ENCODE results near the gene CRABP2.

Gene CRABP2

GRCh38 chr1:156747742-156748669 lies 42.6 kb upstream of the CRABP2 start:
- no peak for DNase-seq

DNA sequence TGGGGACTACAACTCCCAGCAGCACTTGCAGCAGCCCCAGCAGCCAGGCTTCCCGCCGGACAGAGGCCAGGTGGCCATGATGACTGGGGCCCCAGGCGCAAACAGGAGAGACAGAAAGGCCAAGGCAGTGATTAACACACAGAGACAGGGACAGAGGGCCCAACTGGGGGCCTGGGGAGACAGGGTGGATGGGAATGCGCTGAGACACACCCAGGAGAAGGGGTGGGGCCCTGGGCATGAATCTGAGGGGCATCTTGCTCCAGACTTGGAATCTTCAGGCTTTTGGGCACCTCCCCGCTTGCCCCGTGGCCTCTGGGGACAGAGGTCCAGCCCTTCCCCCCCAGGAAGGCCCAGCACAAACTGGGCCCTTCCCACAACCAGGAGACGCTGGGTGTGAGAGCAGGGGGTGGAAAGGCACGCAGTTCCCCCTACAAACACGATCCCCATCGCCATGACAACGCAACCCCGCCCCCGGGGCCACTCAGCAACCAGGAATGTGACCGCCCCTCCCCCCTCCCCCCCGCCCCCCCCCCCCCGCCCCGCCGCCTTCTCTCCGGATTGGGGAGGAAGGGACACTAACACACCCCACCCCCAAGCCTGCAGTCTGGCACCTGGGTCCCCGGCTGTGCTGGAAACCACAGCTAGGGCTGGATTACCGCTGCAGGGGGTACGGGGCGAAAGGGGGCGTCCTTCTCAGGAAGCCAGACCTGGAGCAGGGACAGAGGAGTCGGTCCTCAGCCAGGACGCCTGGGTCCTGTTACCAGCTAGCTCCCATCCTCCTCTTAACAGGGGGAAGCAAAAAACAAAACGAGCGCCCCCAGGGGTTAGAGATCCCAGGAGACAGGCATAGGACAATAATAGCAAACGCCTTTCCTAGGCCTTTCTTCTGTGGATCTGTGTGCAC lies 41.6 kb upstream of the CRABP2 start:
- Histone ChIP-seq H2AFZ (ENCODE audit: low read length) (no peak overlapping the region), H3K9ac (ENCODE audit: low read length) (peak overlapping the region; percentile 88), H3K27me3 (replicated peaks; ENCODE audit: insufficient read depth, low read length) (no peaks in the 10 kb centered on the region), H4K20me1 (ENCODE audit: insufficient read depth, low read length) (no peaks in the 10 kb centered on the region), H3K27ac (ENCODE audit: low read length) (peak overlapping the region; percentile 73; the same call in 1 of the 2 replicates), H3F3A (ENCODE audit: insufficient read depth, low read length) (peaks cover 64% of the 10 kb centered on the region), H3K79me2 (ENCODE audit: low read length) (peaks cover 84% of the 10 kb centered on the region), H3K9me3 (replicated peaks; ENCODE audit: insufficient read depth, low read length) (no peaks in the 10 kb centered on the region), H3K4me3 (ENCODE audit: low read length) (peak overlapping the region; percentile 86), H3K4me2 (ENCODE audit: low read depth, low read length) (peak overlapping the region; percentile 81), H3K4me1 (ENCODE audit: low read length) (peaks cover 48% of the 10 kb centered on the region), H3K9me2 (replicated peaks; ENCODE audit: insufficient read depth, low read length) (no peaks in the 10 kb centered on the region), H3K36me3 (replicated peaks; ENCODE audit: insufficient read depth, low read length) (no peaks in the 10 kb centered on the region)
- peak; percentile 25; the same call in 1 of the 2 replicates for TF ChIP-seq CTCF (IDR thresholded peaks at IDR 0.05; ENCODE audit: low read length)
- no peak for TF ChIP-seq EZH2 (optimal IDR thresholded peaks at IDR 0.05; ENCODE audit: low read depth, low read length)
- no peak for DNase-seq

More at GRCh38 chr1:156747742-156748669, 42.6 kb upstream of the CRABP2 start:
- no peak overlapping the region for H2AFZ ChIP-seq (ENCODE audit: low read length)
- H3K27me3 ChIP-seq (replicated peaks; ENCODE audit: insufficient read depth, low read length) = no peaks in the 10 kb centered on the region
- peaks cover 42% of the 10 kb centered on the region for H3K4me1 ChIP-seq (ENCODE audit: low read length)
- peak overlapping the region; percentile 73 for H3K27ac ChIP-seq (ENCODE audit: low read length)
- H3K9me2 ChIP-seq (replicated peaks; ENCODE audit: insufficient read depth, low read length) = no peaks in the 10 kb centered on the region
- peaks cover 93% of the 10 kb centered on the region for H3K79me2 ChIP-seq (ENCODE audit: low read length)
- peak overlapping the region; percentile 88 for H3K9ac ChIP-seq (ENCODE audit: low read length)
- H3F3A ChIP-seq (ENCODE audit: insufficient read depth, low read length) = peaks cover 53% of the 10 kb centered on the region
- TF ChIP-seq EZH2 (optimal IDR thresholded peaks at IDR 0.05; ENCODE audit: low read depth, low read length) = no peak
- no peak for TF ChIP-seq EZH2phosphoT487 (IDR thresholded peaks at IDR 0.05; ENCODE audit: low read length)
- no peak for TF ChIP-seq CTCF (IDR thresholded peaks at IDR 0.05; ENCODE audit: low read length)
- H3K9me3 ChIP-seq (replicated peaks; ENCODE audit: insufficient read depth, low read length) = no peaks in the 10 kb centered on the region
- H3K36me3 ChIP-seq (replicated peaks; ENCODE audit: insufficient read depth, low read length) = no peaks in the 10 kb centered on the region
- no peaks in the 10 kb centered on the region for H4K20me1 ChIP-seq (ENCODE audit: insufficient read depth, low read length)
- H3K4me3 ChIP-seq (ENCODE audit: low read length) = peak overlapping the region; percentile 86
- H3K4me2 ChIP-seq (ENCODE audit: low read depth, low read length) = peak overlapping the region; percentile 81

DNA sequence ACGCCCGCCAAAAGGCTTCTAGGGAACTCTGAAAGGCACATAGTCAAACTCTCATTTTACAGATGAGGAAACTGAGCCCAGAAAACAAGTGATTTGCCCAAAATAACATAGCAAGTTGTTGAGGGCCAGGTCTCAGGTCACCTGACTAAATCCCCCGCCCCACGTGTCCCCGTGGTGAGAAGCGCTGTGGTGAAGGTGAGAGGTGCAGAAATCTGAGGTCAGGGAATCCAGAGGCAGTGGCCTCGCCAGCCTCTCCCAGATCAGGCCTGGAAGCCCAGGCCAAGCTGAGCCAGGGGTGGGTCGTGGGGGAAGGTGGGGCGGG lies 41.0 kb upstream of the CRABP2 start:
- Histone ChIP-seq H3K79me2 (ENCODE audit: low read length) (peaks cover 81% of the 10 kb centered on the region), H3K9me3 (replicated peaks; ENCODE audit: insufficient read depth, low read length) (no peaks in the 10 kb centered on the region), H3K9ac (ENCODE audit: low read length) (no peak overlapping the region), H3K36me3 (replicated peaks; ENCODE audit: insufficient read depth, low read length) (no peaks in the 10 kb centered on the region), H3K9me2 (replicated peaks; ENCODE audit: insufficient read depth, low read length) (no peaks in the 10 kb centered on the region), H3K4me2 (ENCODE audit: low read depth, low read length) (no peak overlapping the region), H3K27me3 (replicated peaks; ENCODE audit: insufficient read depth, low read length) (no peaks in the 10 kb centered on the region), H3F3A (ENCODE audit: insufficient read depth, low read length) (peaks cover 70% of the 10 kb centered on the region), H3K27ac (ENCODE audit: low read length) (peak overlapping the region; percentile 61; the same call in 1 of the 2 replicates), H4K20me1 (ENCODE audit: insufficient read depth, low read length) (no peaks in the 10 kb centered on the region), H3K4me1 (ENCODE audit: low read length) (peaks cover 54% of the 10 kb centered on the region), H3K4me3 (ENCODE audit: low read length) (no peak overlapping the region), H2AFZ (ENCODE audit: low read length) (no peak overlapping the region)
- DNase-seq = no peak
- TF ChIP-seq EZH2phosphoT487 (IDR thresholded peaks at IDR 0.05; ENCODE audit: low read length) (no peak), EZH2 (optimal IDR thresholded peaks at IDR 0.05; ENCODE audit: low read depth, low read length) (no peak)

All from MM.1S (cell line).